GM18511 (cell line): ENCODE data around the gene GPR146.

Experiments
- ATAC-seq: cut with Tn5 transposase; IDR thresholded peaks from one replicate; pipeline ENCODE4 v1.9.1; 2021; ENCODE audit warnings: mild to moderate bottlenecking, moderate library complexity; ENCODE audit not compliant: unreplicated experiment

GPR146 gene

GRCh38 chr7:1090686-1091643 is 46.6 kb downstream of the GPR146 start:
- no peak for ATAC-seq

- no peak for ATAC-seq
Measured at GRCh38 chr7:1091644-1092027, 47.3 kb downstream of the GPR146 start.

GRCh38 chr7:1092161-1092632 is 47.9 kb downstream of the GPR146 start:
- ATAC-seq: no peak

GRCh38 chr7:1092806-1093501 is 48.6 kb downstream of the GPR146 start:
- no peak for ATAC-seq

GRCh38 chr7:1093502-1093843 is 49.1 kb downstream of the GPR146 start:
- no peak for ATAC-seq

- ATAC-seq: no peak
Measured at GRCh38 chr7:1093916-1094508, 49.7 kb downstream of the GPR146 start.

- ATAC-seq: no peak
Measured at GRCh38 chr7:1094870-1095269, 50.5 kb downstream of the GPR146 start.

- no peak for ATAC-seq
Measured at GRCh38 chr7:1095621-1096155, 51.3 kb downstream of the GPR146 start.

- ATAC-seq: no peak
Measured at GRCh38 chr7:1096156-1097119, 52.1 kb downstream of the GPR146 start.

GRCh38 chr7:1097120-1097504 is 52.8 kb downstream of the GPR146 start:
- ATAC-seq: no peak

- no peak for ATAC-seq
Measured at GRCh38 chr7:1098243-1099153, 54.2 kb downstream of the GPR146 start.

GRCh38 chr7:1099154-1099542 is 54.8 kb downstream of the GPR146 start:
- ATAC-seq: no peak

- no peak for ATAC-seq
Measured at GRCh38 chr7:1099637-1100036, 55.3 kb downstream of the GPR146 start.

GRCh38 chr7:1100386-1100785 is 56.0 kb downstream of the GPR146 start:
- ATAC-seq: no peak

- no peak for ATAC-seq
Measured at GRCh38 chr7:1100834-1101562, 56.7 kb downstream of the GPR146 start.

GRCh38 chr7:1101563-1102431 is 57.5 kb downstream of the GPR146 start:
- no peak for ATAC-seq

GRCh38 chr7:1103009-1103788 is 58.9 kb downstream of the GPR146 start:
- peak; percentile 48 for ATAC-seq
